NCI-H1092 (cell line): ENCODE data around the gene LIN37.

Source experiments
- DNase-seq: peaks from one replicate; lab custom pipeline; 2025; lab: John Stamatoyannopoulos, UW

Gene LIN37

DNA sequence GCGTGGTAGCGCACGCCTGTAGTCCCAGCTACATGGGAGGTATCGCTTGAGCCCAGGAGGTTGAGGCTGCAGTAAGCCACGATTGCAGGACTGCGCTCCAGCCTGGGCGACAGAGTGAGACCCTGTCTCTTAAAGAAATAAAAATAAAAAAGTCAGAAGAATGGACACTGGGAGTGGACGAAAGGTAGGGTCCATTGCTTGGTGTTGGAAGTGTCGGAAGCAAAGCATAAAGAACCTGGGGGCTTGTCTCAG, 26.6 kb downstream of the LIN37 start:
- DNase-seq = no peak

DNA sequence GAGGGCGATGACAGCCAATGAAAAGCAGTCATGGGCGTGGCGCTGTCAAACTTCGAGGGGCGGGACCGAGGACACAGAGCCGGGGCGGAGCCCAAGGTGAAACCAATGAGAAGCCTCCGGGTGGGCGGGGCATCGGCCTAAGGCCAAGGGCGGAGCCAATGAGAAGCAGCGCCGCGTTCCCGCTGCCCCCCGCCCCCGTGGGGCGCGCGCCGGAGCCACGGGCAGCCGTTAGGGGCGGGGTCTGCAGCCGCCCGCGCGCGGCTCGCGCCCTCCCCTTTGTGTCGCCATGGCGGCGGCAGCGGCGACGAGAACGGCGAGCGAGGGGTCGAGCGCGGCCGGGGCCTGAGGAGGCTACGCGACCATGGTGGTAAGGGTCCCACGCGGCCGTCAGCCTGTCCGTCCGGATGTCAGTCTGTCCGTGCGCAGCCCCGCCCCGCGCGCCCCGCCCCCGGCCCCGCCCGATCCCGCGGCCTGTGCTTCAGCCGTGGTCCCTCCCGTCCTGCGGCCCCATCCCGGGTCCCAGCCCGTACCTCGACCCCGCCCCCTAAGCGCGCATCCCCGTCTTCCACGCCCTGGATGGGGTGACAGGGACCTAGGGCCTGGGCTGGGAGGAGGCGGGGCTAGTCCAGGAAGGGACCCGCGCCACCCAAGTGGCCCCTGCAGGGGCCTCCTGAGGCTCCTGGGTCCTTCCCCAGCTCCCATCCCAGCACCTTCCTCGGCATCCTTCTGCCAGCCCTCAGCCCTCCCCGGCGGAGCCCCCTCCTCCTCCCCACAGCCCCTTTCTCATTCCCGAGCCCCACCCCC, 27.1 kb downstream of the LIN37 start, which contains the start of gene ARHGAP33:
TSS of gene ARHGAP33 (plus strand) at position 267 of the 804 bp plus-strand sequence. CDS start at position 362, 95 bp downstream.
- peak; percentile 96 for DNase-seq

DNA sequence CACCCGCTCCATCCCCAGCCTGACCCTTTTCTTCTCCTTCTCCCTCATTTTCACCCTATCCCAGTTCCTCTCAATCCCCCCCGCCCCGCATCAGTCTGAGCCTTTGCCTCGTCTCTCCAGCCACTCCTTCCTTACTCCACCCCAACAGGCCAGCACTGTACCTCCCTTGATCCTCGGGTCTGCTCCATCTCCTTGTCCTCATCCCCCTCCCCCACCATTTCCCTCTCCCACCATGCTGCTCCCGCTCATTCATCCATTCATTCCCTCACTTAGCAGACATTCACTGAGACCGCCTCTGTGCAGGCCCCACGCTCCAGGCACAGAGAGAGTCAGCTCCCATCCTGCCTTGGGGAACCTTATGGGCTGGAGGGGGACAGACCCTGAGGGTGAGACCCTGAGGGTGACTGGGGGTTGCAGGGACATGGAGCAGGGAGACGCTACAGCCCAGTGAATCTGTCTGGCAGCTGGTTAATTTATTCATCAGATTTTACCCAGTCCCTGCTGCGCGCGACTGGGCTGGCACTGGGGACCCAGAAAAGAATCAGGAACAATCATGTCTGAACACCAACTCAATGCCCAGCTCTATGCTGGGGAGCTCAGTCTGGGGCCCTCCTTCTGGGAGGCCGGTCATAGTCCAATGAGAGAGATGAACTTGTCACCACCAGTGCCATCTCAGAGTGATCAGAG, 27.9 kb downstream of the LIN37 start:
- no peak for DNase-seq

DNA sequence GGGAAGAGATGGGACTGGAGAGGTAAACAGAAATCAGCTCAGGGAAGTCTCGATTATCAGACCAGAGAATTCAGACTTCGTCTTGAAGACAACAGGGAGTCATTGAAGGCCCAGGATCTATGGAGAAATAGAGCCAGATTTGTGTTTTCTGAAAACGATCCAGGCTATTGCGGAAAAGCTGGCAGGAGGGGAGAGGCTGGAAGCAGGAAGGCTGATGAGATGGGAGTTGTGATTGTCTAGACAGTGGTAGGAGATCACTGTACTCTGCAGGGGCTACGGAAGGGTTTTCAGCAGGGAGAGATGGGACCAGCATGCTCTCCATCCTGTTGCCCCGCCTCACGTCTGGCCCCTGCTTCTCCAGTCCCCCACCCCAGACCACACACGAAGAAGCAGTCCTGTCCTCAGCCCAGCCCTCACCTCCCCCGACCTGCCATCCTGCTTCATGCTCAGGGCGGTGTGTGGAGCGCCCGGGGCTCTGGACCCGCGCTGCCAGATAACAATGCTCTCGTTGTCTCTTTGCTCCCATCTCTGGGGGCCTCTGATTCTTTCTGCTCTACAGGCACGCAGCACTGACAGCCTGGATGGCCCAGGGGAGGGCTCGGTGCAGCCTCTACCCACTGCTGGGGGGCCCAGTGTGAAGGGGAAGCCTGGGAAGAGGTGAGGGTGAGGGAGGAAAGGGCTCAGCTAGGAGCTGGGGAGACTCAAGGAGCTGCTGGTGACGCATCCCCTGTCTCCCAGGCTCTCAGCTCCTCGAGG, 28.9 kb downstream of the LIN37 start:
- no peak for DNase-seq

DNA sequence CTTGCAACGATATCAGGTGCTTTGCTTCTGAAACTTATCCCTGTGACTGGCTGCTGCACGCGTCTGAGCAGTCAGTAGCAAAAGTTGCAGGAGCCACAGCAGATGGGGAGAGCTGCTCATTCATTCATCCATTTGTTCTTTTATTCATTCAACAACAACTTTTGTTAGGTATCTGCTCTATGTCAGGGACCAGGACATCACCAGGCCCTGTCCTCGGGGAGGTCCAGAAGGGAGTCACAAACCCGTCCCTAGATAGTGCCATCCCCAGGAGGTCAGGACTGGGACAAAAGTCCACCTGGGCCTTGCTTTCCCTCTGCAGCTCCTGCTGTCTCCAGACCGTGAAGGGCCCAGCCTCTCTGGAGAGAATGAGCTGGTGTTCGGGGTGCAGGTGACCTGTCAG, 29.6 kb downstream of the LIN37 start:
- no peak for DNase-seq

DNA sequence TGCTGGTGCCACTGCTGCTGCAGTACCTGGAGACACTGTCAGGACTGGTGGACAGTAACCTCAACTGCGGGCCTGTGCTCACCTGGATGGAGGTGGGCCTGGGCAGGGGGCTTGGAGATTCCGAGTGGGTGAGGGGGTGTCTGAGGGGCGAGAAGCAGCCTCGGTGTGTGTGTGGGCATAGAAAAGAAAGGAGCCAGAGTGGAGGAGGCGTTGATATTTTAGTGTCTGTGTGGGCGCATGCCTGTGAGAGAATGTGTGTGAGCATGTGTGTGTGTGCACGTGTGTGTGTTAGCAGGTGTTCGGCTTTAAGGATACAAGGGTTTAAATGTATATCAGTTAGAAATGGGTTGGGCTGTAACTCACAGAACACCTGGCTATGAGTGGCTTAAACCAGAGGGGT, 30.7 kb downstream of the LIN37 start:
- no peak for DNase-seq

DNA sequence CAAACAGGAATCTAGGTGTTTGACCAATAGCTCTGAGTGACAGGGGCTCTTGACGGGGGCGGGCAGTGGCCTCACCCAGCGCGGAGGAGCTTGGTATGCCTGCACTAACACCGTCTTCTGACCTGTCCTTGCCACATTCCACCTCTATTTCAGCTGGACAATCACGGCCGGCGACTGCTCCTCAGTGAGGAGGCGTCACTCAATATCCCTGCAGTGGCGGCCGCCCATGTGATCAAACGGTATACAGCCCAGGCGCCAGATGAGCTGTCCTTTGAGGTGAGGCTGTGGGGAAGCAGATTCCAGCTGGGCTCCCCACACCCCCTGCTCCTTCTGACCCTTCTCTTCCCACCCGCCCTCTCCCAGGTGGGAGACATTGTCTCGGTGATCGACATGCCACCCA, 31.7 kb downstream of the LIN37 start:
- DNase-seq = no peak

DNA sequence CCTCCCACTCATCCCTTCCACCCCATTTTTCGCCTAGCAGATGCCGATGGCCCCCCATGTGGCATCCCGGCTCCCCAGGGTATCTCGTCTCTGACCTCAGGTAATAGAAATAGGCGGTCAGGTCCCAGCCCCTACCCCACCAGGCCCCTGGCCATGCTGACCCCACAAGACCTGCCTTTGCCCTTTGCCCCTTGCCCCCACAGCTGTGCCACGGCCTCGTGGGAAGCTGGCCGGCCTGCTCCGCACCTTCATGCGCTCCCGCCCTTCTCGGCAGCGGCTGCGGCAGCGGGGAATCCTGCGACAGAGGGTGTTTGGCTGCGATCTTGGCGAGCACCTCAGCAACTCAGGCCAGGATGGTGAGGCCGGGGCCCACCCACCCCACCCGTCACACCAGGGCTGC, 32.3 kb downstream of the LIN37 start:
- no peak for DNase-seq

DNA sequence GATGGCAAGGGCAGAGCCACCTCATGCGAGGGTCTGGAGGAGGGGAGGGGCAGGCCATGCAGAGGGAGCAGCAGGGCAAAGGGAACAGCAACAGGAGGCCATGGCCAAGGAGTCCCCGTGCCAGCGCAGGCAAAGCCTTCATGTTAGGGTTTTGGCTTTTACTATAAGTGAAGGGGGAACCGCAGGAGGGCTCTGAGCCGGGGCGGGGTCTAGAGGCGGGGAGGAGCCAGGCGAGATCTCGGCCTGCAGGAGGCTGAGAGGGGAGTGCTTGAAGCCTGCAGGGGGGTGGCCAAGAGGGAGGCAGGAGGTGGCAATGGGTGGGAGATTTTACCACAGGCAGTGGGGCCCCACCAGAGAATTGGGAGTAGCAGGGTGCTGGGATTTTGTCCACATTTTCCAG, 33.3 kb downstream of the LIN37 start:
- no peak for DNase-seq

DNA sequence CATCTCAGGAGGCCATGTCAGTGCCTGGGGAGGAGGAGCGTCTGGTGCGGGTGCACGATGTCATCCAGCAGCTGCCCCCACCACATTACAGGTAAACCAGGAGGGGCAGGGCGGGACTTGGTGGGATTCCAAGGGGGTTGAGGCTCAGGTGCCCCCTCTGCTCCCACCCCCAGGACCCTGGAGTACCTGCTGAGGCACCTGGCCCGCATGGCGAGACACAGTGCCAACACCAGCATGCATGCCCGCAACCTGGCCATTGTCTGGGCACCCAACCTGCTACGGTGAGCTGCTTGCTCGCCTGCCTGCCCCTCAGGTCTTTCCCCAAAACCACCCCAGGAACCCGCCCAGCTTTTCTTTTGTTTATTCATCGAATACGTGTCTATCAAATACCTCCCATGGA, 34.2 kb downstream of the LIN37 start:
- no peak for DNase-seq

DNA sequence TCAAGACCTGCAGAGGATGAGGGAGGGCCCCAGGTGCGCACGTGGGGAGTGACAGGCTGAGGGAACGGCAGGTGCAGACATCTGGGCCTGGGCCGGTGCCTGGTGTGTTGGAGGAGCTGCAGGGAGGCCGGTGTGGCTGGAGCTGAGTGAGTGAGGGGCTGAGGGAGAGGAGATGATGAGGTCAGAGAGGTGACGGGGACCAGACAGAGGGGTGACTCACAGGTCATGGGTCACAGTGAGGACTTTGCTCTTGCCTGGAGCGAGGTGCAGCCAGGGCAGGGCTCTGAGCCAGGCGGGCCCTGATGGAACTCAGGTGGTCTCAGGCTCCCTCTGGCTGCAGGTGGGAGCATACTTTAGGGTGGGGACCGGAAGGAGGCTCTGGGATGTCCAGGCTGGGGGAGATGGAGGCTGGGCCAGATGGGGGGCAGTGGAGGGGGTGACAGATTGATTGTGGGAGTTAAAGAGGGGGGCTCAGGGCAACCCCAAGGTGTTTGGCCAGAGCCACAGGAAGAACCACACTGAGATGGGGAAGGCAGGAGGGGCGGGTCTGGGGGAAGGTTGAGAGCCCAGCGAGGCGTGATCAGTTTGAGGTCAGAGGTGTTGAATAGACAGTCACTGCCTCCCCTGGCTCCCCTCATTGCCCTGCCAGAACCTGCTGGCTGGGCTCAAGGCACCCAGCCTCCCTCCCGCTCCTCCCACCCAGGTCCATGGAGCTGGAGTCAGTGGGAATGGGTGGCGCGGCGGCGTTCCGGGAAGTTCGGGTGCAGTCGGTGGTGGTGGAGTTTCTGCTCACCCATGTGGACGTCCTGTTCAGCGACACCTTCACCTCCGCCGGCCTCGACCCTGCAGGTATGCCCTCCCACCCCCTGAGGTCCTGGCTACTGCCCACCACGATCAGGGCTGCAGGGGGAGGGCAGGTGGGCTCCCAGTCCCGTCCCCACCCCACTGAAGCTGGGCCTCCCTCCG, 35.4 kb downstream of the LIN37 start:
- no peak for DNase-seq

DNA sequence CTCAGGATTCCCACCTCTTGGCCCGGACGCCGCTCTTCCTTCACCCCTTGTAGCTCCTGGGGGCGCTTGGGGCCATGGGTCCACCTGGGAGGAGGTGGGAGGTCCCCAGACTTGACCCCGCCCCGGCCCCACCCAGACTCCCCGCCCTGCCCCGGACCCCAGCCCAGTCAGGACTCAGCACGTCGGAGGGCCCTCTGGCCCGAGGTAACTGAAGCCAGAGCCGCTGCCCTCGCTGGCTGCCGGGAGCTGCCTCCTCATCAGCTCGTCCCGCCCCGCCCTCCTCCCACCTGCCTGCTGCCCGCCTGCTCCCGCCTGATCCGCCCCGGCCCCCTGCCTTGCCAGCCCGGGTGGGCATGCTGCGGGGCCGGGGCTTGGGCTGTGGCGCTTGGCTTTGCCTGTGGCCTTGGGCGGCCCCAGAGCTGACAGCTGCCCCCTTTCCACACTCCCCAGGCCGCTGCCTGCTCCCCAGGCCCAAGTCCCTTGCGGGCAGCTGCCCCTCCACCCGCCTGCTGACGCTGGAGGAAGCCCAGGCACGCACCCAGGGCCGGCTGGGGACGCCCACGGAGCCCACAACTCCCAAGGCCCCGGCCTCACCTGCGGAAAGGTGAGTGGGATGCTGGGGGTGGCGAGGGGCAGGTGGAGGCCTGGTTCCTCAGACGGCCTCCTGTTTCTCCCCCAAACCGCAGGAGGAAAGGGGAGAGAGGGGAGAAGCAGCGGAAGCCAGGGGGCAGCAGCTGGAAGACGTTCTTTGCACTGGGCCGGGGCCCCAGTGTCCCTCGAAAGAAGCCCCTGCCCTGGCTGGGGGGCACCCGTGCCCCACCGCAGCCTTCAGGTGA, 36.3 kb downstream of the LIN37 start:
- no peak for DNase-seq

DNA sequence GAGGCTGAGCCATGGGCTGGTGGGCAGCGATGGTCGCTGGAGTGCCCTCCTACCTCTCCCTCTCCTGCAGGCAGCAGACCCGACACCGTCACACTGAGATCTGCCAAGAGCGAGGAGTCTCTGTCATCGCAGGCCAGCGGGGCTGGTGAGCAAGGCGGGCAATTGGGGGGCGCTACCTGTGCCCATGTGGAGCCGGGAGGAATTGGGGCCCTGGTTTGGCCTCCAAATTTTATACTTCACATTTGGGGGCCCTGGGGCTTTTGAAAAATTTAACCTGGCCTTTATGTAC, 36.9 kb downstream of the LIN37 start:
- DNase-seq = no peak

DNA sequence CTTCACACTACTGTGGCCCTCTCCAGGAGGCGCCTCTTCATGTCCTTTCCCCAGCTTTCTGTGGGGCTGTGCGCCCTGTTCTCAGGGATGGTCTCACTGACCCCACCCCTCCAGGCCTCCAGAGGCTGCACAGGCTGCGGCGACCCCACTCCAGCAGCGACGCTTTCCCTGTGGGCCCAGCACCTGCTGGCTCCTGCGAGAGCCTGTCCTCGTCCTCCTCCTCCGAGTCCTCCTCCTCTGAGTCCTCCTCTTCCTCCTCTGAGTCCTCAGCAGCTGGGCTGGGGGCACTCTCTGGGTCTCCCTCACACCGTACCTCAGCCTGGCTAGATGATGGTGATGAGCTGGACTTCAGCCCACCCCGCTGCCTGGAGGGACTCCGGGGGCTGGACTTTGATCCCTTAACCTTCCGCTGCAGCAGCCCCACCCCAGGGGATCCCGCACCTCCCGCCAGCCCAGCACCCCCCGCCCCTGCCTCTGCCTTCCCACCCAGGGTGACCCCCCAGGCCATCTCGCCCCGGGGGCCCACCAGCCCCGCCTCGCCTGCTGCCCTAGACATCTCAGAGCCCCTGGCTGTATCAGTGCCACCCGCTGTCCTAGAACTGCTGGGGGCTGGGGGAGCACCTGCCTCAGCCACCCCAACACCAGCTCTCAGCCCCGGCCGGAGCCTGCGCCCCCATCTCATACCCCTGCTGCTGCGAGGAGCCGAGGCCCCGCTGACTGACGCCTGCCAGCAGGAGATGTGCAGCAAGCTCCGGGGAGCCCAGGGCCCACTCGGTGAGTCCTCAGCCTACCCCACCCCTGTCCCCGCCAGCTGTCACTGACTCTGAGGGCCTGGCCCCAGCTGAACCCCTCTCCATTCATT, 38.2 kb downstream of the LIN37 start:
- no peak for DNase-seq

DNA sequence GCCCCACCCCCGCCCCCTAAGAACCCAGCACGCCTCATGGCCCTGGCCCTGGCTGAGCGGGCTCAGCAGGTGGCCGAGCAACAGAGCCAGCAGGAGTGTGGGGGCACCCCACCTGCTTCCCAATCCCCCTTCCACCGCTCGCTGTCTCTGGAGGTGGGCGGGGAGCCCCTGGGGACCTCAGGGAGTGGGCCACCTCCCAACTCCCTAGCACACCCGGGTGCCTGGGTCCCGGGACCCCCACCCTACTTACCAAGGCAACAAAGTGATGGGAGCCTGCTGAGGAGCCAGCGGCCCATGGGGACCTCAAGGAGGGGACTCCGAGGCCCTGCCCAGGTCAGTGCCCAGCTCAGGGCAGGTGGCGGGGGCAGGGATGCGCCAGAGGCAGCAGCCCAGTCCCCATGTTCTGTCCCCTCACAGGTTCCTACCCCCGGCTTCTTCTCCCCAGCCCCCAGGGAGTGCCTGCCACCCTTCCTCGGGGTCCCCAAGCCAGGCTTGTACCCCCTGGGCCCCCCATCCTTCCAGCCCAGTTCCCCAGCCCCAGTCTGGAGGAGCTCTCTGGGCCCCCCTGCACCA, 38.9 kb downstream of the LIN37 start:
- DNase-seq = no peak

DNA sequence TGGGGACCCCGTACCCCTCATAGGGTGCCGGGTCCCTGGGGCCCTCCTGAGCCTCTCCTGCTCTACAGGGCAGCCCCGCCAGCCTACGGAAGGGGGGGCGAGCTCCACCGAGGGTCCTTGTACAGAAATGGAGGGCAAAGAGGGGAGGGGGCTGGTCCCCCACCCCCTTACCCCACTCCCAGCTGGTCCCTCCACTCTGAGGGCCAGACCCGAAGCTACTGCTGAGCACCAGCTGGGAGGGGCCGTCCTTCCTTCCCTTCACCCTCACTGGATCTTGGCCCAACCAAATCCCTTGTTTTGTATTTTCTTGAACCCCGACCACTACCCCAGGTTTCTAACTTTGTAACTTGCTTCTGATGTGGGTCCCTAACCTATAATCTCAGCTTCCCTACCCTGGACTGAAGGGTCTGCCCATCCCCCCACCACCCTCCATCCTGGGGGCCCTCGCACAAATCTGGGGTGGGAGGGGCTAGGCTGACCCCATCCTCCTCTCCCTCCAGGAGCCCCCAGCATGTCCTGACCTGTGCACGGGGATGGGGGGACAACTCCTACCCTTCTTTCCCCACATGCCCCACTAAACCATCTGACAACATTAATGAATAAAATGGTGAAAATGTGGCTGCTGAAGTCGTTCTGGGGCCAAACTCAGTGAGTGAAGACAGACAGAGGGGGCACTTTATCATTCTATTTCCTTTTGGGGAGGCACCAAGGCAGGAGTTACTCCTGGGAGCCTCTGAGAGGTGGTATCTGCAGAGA, 40.0 kb downstream of the LIN37 start:
- DNase-seq = no peak

DNA sequence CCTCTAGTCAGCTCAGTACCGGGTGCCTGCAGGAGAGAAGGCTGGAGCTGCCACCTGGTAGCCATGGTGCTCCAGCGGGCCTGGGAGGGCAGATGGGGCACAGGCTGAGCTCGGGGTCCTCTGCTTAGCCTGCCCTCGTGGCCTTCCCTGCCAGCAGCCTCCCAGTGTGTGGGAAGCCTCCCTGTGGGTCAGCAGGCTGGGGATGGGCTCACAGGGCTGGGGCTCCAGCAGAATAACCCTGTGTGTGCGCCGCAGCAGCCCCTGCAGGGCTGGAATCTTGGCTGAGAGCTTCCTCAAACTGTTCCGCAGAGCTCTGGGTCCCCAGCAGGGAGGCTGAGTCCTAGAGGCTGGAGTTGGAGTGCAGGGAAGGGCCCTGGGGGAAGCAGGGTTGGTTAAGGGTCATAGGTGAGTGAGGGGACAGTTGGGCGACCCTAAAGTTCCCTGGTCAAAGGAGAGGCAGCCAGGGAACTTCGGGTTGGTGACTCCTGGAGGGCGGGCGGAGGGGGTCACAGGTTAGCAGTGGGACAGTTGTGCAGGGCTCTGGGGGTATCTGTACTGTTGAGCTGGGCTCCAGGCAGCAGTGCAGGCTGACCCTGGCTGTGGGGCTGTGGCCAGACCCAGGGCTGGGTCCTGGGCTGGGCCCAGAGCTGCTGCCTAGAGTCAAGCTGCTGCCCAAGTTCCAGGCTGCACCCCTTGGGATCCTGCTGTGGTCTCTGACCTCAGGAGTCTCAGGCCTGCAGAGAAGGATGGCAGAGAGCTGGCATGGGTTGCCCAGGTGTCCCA, 41.0 kb downstream of the LIN37 start:
- DNase-seq = no peak
